Hypothalamus (tissue), 51 donors: ENCODE results near the gene GNAZ.

ENCODE experiments used
- DNase-seq, 51 donors: peaks; one replicate each; lab custom pipeline; 2025; lab: John Stamatoyannopoulos, UW

The GNAZ gene

GRCh38 chr22:23147617-23148387, 77.5 kb downstream of the GNAZ start:
- no peak for DNase-seq

GRCh38 chr22:23149743-23150238, 79.5 kb downstream of the GNAZ start:
- DNase-seq, result no peak

GRCh38 chr22:23150762-23151161, 80.4 kb downstream of the GNAZ start:
- DNase-seq, result no peak

GRCh38 chr22:23151827-23152226, 81.5 kb downstream of the GNAZ start:
- DNase-seq, result no peak

- DNase-seq, result no peak
Measured at GRCh38 chr22:23152238-23153114, 82.2 kb downstream of the GNAZ start.

GRCh38 chr22:23153994-23154393, 83.7 kb downstream of the GNAZ start:
- no peak for DNase-seq

- no peak for DNase-seq
Measured at GRCh38 chr22:23154461-23154860, 84.1 kb downstream of the GNAZ start.

- no peak for DNase-seq
Measured at GRCh38 chr22:23155143-23155542, 84.8 kb downstream of the GNAZ start.

GRCh38 chr22:23155831-23156230, 85.5 kb downstream of the GNAZ start:
- DNase-seq, result no peak

- DNase-seq, result no peak
Measured at GRCh38 chr22:23156286-23156685, 86.0 kb downstream of the GNAZ start.

- DNase-seq, result no peak
Measured at GRCh38 chr22:23157560-23158515, 87.5 kb downstream of the GNAZ start.

- DNase-seq, result no peak
Measured at GRCh38 chr22:23158516-23159290, 88.4 kb downstream of the GNAZ start.

GRCh38 chr22:23159291-23159630, 88.9 kb downstream of the GNAZ start:
- no peak for DNase-seq

- DNase-seq, result no peak
Measured at GRCh38 chr22:23161029-23161428, 90.7 kb downstream of the GNAZ start.

GRCh38 chr22:23161574-23161973, 91.3 kb downstream of the GNAZ start:
- DNase-seq, result no peak

- peak in 41 of 51 donors; percentile 11 to 88 (median 55) for DNase-seq
Measured at GRCh38 chr22:23163665-23164064, 93.3 kb downstream of the GNAZ start.

GRCh38 chr22:23164091-23164490, 93.8 kb downstream of the GNAZ start:
- no peak for DNase-seq

GRCh38 chr22:23166042-23166831, 95.9 kb downstream of the GNAZ start:
- DNase-seq, result no peak
